Activated naive CD8-positive, alpha-beta T cell treated with anti-CD3 and anti-CD28 coated beads for 36 hours (primary cell): Measurements from ENCODE around the gene SHLD2. TPM values are rescaled to one million over a fixed set of nuclear protein-coding genes. Genes with fewer than 3 reads are reported as not detected.
"Not testable (repeated sequence)": the region's sequence is repeated elsewhere in the genome, so short reads cannot be mapped to it uniquely, and the experiment has no call there.

Experiments used
- DNase-seq: peaks from one replicate; pipeline ENCODE4 v3.0.0; 2021
- H3K27ac Mint-ChIP-seq: one replicate; pipeline ENCODE4 v1.8.0; 2022; ENCODE audit warnings: mild to moderate bottlenecking, moderate library complexity, mixed read lengths
- H3K27me3 Mint-ChIP-seq: one replicate; pipeline ENCODE4 v1.8.0; 2022; ENCODE audit warnings: mild to moderate bottlenecking, mixed read lengths
- H3K36me3 Mint-ChIP-seq: one replicate; pipeline ENCODE4 v1.8.0; 2021; ENCODE audit warnings: mild to moderate bottlenecking, mixed read lengths
- H3K4me1 Mint-ChIP-seq: one replicate; pipeline ENCODE4 v1.8.0; 2021; ENCODE audit warnings: mixed read lengths
- H3K4me3 Mint-ChIP-seq: one replicate; pipeline ENCODE4 v1.8.0; 2022; ENCODE audit warnings: mild to moderate bottlenecking, moderate library complexity, mixed read lengths
- H3K9me3 Mint-ChIP-seq: one replicate; pipeline ENCODE4 v1.8.0; 2022; ENCODE audit warnings: mixed read lengths
- total RNA-seq, 2 experiments: library from RNA; stranded (reverse); gene quantifications; one replicate each; pipeline ENCODE4 v1.2.3, GENCODE V29; 2021

SHLD2 gene
- total RNA-seq, 2 experiments from 2014 or later: 41.4 to 42.3 TPM

- Mint-ChIP-seq H3K4me1 (peaks cover 11% of the 10 kb centered on the region), H3K36me3 (peaks cover 44% of the 10 kb centered on the region)
- DNase-seq, H3K4me3 Mint-ChIP-seq, H3K9me3 Mint-ChIP-seq, H3K27ac Mint-ChIP-seq, H3K27me3 Mint-ChIP-seq: not testable (repeated sequence)
Observed at GRCh38 chr10:87104727-87105126, 9.7 kb downstream of the SHLD2 start.

GRCh38 chr10:87105446-87106124 is 10.6 kb downstream of the SHLD2 start:
- Mint-ChIP-seq H3K36me3 (peaks cover 37% of the 10 kb centered on the region), H3K9me3 (no peaks in the 10 kb centered on the region), H3K4me3 (no peak overlapping the region), H3K4me1 (peaks cover 11% of the 10 kb centered on the region), H3K27ac (no peak overlapping the region), H3K27me3 (no peaks in the 10 kb centered on the region)
- DNase-seq: no peak

GRCh38 chr10:87118122-87118521 is 23.1 kb downstream of the SHLD2 start:
- not testable (repeated sequence) for H3K9me3 Mint-ChIP-seq, H3K4me3 Mint-ChIP-seq, H3K27ac Mint-ChIP-seq, H3K27me3 Mint-ChIP-seq, DNase-seq, H3K4me1 Mint-ChIP-seq
- peaks cover 28% of the 10 kb centered on the region for H3K36me3 Mint-ChIP-seq

GRCh38 chr10:87119029-87119428 is 24.0 kb downstream of the SHLD2 start:
- H3K4me1 Mint-ChIP-seq: not testable (repeated sequence)

GRCh38 chr10:87123351-87123750 is 28.3 kb downstream of the SHLD2 start:
- not testable (repeated sequence) for DNase-seq, H3K27ac Mint-ChIP-seq, H3K9me3 Mint-ChIP-seq, H3K36me3 Mint-ChIP-seq, H3K4me1 Mint-ChIP-seq, H3K4me3 Mint-ChIP-seq, H3K27me3 Mint-ChIP-seq

More at GRCh38 chr10:87119029-87119428, 24.0 kb downstream of the SHLD2 start:
- H3K36me3 Mint-ChIP-seq: peaks cover 22% of the 10 kb centered on the region
- H3K27ac Mint-ChIP-seq, H3K4me3 Mint-ChIP-seq, DNase-seq, H3K27me3 Mint-ChIP-seq, H3K9me3 Mint-ChIP-seq: not testable (repeated sequence)

GRCh38 chr10:87127048-87127447 is 32.0 kb downstream of the SHLD2 start:
- not testable (repeated sequence) for H3K4me3 Mint-ChIP-seq, H3K9me3 Mint-ChIP-seq
- H3K36me3 Mint-ChIP-seq: peaks cover 16% of the 10 kb centered on the region

GRCh38 chr10:87127607-87128156 is 32.7 kb downstream of the SHLD2 start:
- DNase-seq, H3K9me3 Mint-ChIP-seq, H3K27ac Mint-ChIP-seq, H3K4me3 Mint-ChIP-seq, H3K4me1 Mint-ChIP-seq, H3K27me3 Mint-ChIP-seq: not testable (repeated sequence)
- peaks cover 16% of the 10 kb centered on the region for H3K36me3 Mint-ChIP-seq

More at GRCh38 chr10:87127048-87127447, 32.0 kb downstream of the SHLD2 start:
- H3K4me1 Mint-ChIP-seq, H3K27me3 Mint-ChIP-seq, DNase-seq, H3K27ac Mint-ChIP-seq: not testable (repeated sequence)

GRCh38 chr10:87132176-87132575 is 37.2 kb downstream of the SHLD2 start:
- DNase-seq, H3K27ac Mint-ChIP-seq, H3K4me3 Mint-ChIP-seq, H3K9me3 Mint-ChIP-seq, H3K27me3 Mint-ChIP-seq, H3K4me1 Mint-ChIP-seq: not testable (repeated sequence)
- peaks cover 38% of the 10 kb centered on the region for H3K36me3 Mint-ChIP-seq

- H3K4me1 Mint-ChIP-seq, H3K27me3 Mint-ChIP-seq, DNase-seq, H3K4me3 Mint-ChIP-seq, H3K27ac Mint-ChIP-seq, H3K9me3 Mint-ChIP-seq: not testable (repeated sequence)
- H3K36me3 Mint-ChIP-seq: peaks cover 46% of the 10 kb centered on the region
Observed at GRCh38 chr10:87133936-87134335, 38.9 kb downstream of the SHLD2 start.

GRCh38 chr10:87134440-87134839 is 39.4 kb downstream of the SHLD2 start:
- H3K4me3 Mint-ChIP-seq, H3K27ac Mint-ChIP-seq, H3K9me3 Mint-ChIP-seq: not testable (repeated sequence)

GRCh38 chr10:87137478-87137877 is 42.5 kb downstream of the SHLD2 start:
- DNase-seq, H3K27me3 Mint-ChIP-seq, H3K27ac Mint-ChIP-seq, H3K4me1 Mint-ChIP-seq, H3K4me3 Mint-ChIP-seq: not testable (repeated sequence)
- Mint-ChIP-seq H3K36me3 (peaks cover 36% of the 10 kb centered on the region), H3K9me3 (peaks cover 12% of the 10 kb centered on the region)

More at GRCh38 chr10:87134440-87134839, 39.4 kb downstream of the SHLD2 start:
- H3K36me3 Mint-ChIP-seq: peaks cover 44% of the 10 kb centered on the region
- DNase-seq, H3K27me3 Mint-ChIP-seq, H3K4me1 Mint-ChIP-seq: not testable (repeated sequence)

- DNase-seq, H3K27ac Mint-ChIP-seq, H3K4me3 Mint-ChIP-seq, H3K9me3 Mint-ChIP-seq, H3K4me1 Mint-ChIP-seq, H3K27me3 Mint-ChIP-seq: not testable (repeated sequence)
- peaks cover 13% of the 10 kb centered on the region for H3K36me3 Mint-ChIP-seq
Observed at GRCh38 chr10:87142230-87143108, 47.5 kb downstream of the SHLD2 start.

- not testable (repeated sequence) for H3K4me1 Mint-ChIP-seq, H3K9me3 Mint-ChIP-seq, H3K27me3 Mint-ChIP-seq, DNase-seq, H3K36me3 Mint-ChIP-seq, H3K27ac Mint-ChIP-seq, H3K4me3 Mint-ChIP-seq
Observed at GRCh38 chr10:87143109-87143418, 48.1 kb downstream of the SHLD2 start.

- H3K27me3 Mint-ChIP-seq, H3K27ac Mint-ChIP-seq, H3K4me1 Mint-ChIP-seq, H3K9me3 Mint-ChIP-seq, DNase-seq, H3K36me3 Mint-ChIP-seq, H3K4me3 Mint-ChIP-seq: not testable (repeated sequence)
Observed at GRCh38 chr10:87145598-87145997, 50.6 kb downstream of the SHLD2 start.

- not testable (repeated sequence) for H3K4me1 Mint-ChIP-seq, H3K36me3 Mint-ChIP-seq, H3K9me3 Mint-ChIP-seq, H3K4me3 Mint-ChIP-seq, H3K27ac Mint-ChIP-seq, DNase-seq, H3K27me3 Mint-ChIP-seq
Observed at GRCh38 chr10:87149020-87149609, 54.1 kb downstream of the SHLD2 start.
